Superior temporal gyrus (tissue), 1 donor: Measurements from ENCODE around the gene CSNK1D.
A peak's percentile ranks its signal among the peaks of the same experiment; 100 is the strongest.

Experiments
- DNase-seq: peaks from one replicate; pipeline ENCODE4 v3.0.0-alpha.2; 2016; ENCODE audit errors: extremely low spot score

The CSNK1D gene

GRCh38 chr17:82273327-82274133, at the start of gene CSNK1D:
CSNK1D (minus strand) TSS chr17:82273700; CDS start chr17:82273381, 319 bp downstream.
- peak; percentile 88 for DNase-seq

- DNase-seq, result no peak
These were observed 49.3 kb upstream of the CSNK1D start for GRCh38 chr17:82322526-82323453.

GRCh38 chr17:82321947-82322466, 48.5 kb upstream of the CSNK1D start:
- DNase-seq, result no peak

GRCh38 chr17:82320956-82321927, 47.7 kb upstream of the CSNK1D start:
- no peak for DNase-seq

- no peak for DNase-seq
These were observed 46.8 kb upstream of the CSNK1D start for GRCh38 chr17:82320140-82320840.

GRCh38 chr17:82319619-82320062, 46.1 kb upstream of the CSNK1D start:
- no peak for DNase-seq

- no peak for DNase-seq
These were observed 45.5 kb upstream of the CSNK1D start for GRCh38 chr17:82318772-82319606.

GRCh38 chr17:82318169-82318498, 44.6 kb upstream of the CSNK1D start:
- no peak for DNase-seq

- DNase-seq, result no peak
These were observed 44.1 kb upstream of the CSNK1D start, which contains the start of gene CD7 for GRCh38 chr17:82317394-82318168. CD7 (minus strand) TSS chr17:82317608; CDS start chr17:82317495, 113 bp downstream.

GRCh38 chr17:82316651-82317393, 43.3 kb upstream of the CSNK1D start:
- no peak for DNase-seq

GRCh38 chr17:82315703-82316358, 42.3 kb upstream of the CSNK1D start:
- DNase-seq, result no peak

GRCh38 chr17:82314727-82315605, 41.5 kb upstream of the CSNK1D start:
- DNase-seq, result no peak

- no peak for DNase-seq
These were observed 40.7 kb upstream of the CSNK1D start for GRCh38 chr17:82314012-82314726.

- DNase-seq, result no peak
These were observed 39.9 kb upstream of the CSNK1D start for GRCh38 chr17:82313195-82314011.

- no peak for DNase-seq
These were observed 38.5 kb upstream of the CSNK1D start for GRCh38 chr17:82311971-82312370.
